ENCODE results near the gene TAS2R40.

- TF ChIP-seq CTCF (IDR thresholded peaks at IDR 0.05) (no peak), POLR2A (IDR thresholded peaks at IDR 0.05) (no peak)
Observed at GRCh38 chr7:143223784-143224183, 1.9 kb downstream of the TAS2R40 start.
